Measurements from ENCODE around the gene SS18L1. TPM values are rescaled to one million over a fixed set of nuclear protein-coding genes. Genes with fewer than 3 reads are reported as not detected.

The SS18L1 gene
- total and polyA plus RNA-seq, 2 experiments from 2014 or later, result 6.5 to 32.6 TPM

GRCh38 chr20:62158541-62158940 lies 15.0 kb downstream of the SS18L1 start:
- H3K27me3 Mint-ChIP-seq (ENCODE audit: insufficient read depth, low read depth, poor library complexity), result peaks cover 3% of the 10 kb centered on the region
- Histone ChIP-seq H3K36me3 (ENCODE audit: insufficient read depth) (peaks cover 9% of the 10 kb centered on the region; the same call in 1 of the 2 replicates), H3K27ac (ENCODE audit: low read depth) (no peak overlapping the region), H3K79me2 (replicated peaks; ENCODE audit: insufficient read depth) (peaks cover 51% of the 10 kb centered on the region), H3F3A (replicated peaks; ENCODE audit: low read depth) (peaks cover 10% of the 10 kb centered on the region; the same call in 1 of the 2 replicates), H3K9me2 (ENCODE audit: insufficient read depth) (no peaks in the 10 kb centered on the region), H3K4me1 (ENCODE audit: insufficient read depth) (peaks cover 23% of the 10 kb centered on the region), H3K4me3 (no peak overlapping the region), H4K20me1 (replicated peaks; ENCODE audit: insufficient read depth) (peaks cover 27% of the 10 kb centered on the region), H3K27me3 (ENCODE audit: insufficient read depth) (no peaks in the 10 kb centered on the region), H3K4me2 (no peak overlapping the region), H2AFZ (no peak overlapping the region)
- ATAC-seq, result no peak
- H3K27ac Mint-ChIP-seq, result no peak overlapping the region
- H3K4me1 Mint-ChIP-seq, result peaks cover 28% of the 10 kb centered on the region
- H3K4me3 Mint-ChIP-seq, result no peak overlapping the region
- H3K9me3 Mint-ChIP-seq, result peaks cover 2% of the 10 kb centered on the region; the same call in 1 of the 3 replicates
- TF ChIP-seq ETS1 (IDR thresholded peaks at IDR 0.05) (no peak), JUNB (IDR thresholded peaks at IDR 0.05; ENCODE audit: unreplicated experiment) (no peak), STAT1 (IDR thresholded peaks at IDR 0.05; ENCODE audit: unreplicated experiment) (no peak), NANOG (IDR thresholded peaks at IDR 0.05; ENCODE audit: borderline replicate concordance) (no peak), ZNF331 (CRISPR knock-in tag; IDR thresholded peaks at IDR 0.05; ENCODE audit: low read depth) (no peak), EZH2phosphoT487 (IDR thresholded peaks at IDR 0.05; ENCODE audit: unreplicated experiment) (no peak), CREB1 (CRISPR knock-in tag; IDR thresholded peaks at IDR 0.05; ENCODE audit: low read depth) (no peak), ZNF114 (CRISPR knock-in tag; IDR thresholded peaks at IDR 0.05) (no peak), POLR2AphosphoS5 (IDR thresholded peaks at IDR 0.05; ENCODE audit: low read depth) (no peak), EZH2 (IDR thresholded peaks at IDR 0.05; ENCODE audit: low read depth, unreplicated experiment) (no peak)
- TF ChIP-seq, protein P1, sequence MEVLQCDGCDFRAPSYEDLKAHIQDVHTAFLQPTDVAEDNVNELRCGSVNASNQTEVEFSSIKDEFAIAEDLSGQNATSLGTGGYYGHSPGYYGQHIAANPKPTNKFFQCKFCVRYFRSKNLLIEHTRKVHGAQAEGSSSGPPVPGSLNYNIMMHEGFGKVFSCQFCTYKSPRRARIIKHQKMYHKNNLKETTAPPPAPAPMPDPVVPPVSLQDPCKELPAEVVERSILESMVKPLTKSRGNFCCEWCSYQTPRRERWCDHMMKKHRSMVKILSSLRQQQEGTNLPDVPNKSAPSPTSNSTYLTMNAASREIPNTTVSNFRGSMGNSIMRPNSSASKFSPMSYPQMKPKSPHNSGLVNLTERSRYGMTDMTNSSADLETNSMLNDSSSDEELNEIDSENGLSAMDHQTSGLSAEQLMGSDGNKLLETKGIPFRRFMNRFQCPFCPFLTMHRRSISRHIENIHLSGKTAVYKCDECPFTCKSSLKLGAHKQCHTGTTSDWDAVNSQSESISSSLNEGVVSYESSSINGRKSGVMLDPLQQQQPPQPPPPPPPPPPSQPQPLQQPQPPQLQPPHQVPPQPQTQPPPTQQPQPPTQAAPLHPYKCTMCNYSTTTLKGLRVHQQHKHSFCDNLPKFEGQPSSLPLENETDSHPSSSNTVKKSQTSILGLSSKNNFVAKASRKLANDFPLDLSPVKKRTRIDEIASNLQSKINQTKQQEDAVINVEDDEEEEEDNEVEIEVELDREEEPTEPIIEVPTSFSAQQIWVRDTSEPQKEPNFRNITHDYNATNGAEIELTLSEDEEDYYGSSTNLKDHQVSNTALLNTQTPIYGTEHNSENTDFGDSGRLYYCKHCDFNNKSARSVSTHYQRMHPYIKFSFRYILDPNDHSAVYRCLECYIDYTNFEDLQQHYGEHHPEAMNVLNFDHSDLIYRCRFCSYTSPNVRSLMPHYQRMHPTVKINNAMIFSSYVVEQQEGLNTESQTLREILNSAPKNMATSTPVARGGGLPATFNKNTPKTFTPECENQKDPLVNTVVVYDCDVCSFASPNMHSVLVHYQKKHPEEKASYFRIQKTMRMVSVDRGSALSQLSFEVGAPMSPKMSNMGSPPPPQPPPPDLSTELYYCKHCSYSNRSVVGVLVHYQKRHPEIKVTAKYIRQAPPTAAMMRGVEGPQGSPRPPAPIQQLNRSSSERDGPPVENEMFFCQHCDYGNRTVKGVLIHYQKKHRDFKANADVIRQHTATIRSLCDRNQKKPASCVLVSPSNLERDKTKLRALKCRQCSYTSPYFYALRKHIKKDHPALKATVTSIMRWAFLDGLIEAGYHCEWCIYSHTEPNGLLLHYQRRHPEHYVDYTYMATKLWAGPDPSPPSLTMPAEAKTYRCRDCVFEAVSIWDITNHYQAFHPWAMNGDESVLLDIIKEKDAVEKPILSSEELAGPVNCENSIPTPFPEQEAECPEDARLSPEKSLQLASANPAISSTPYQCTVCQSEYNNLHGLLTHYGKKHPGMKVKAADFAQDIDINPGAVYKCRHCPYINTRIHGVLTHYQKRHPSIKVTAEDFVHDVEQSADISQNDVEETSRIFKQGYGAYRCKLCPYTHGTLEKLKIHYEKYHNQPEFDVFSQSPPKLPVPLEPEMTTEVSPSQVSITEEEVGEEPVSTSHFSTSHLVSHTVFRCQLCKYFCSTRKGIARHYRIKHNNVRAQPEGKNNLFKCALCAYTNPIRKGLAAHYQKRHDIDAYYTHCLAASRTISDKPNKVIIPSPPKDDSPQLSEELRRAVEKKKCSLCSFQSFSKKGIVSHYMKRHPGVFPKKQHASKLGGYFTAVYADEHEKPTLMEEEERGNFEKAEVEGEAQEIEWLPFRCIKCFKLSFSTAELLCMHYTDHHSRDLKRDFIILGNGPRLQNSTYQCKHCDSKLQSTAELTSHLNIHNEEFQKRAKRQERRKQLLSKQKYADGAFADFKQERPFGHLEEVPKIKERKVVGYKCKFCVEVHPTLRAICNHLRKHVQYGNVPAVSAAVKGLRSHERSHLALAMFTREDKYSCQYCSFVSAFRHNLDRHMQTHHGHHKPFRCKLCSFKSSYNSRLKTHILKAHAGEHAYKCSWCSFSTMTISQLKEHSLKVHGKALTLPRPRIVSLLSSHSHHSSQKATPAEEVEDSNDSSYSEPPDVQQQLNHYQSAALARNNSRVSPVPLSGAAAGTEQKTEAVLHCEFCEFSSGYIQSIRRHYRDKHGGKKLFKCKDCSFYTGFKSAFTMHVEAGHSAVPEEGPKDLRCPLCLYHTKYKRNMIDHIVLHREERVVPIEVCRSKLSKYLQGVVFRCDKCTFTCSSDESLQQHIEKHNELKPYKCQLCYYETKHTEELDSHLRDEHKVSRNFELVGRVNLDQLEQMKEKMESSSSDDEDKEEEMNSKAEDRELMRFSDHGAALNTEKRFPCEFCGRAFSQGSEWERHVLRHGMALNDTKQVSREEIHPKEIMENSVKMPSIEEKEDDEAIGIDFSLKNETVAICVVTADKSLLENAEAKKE (CRISPR knock-in tag; IDR thresholded peaks at IDR 0.05), result no peak
- TF ChIP-seq, protein P2, sequence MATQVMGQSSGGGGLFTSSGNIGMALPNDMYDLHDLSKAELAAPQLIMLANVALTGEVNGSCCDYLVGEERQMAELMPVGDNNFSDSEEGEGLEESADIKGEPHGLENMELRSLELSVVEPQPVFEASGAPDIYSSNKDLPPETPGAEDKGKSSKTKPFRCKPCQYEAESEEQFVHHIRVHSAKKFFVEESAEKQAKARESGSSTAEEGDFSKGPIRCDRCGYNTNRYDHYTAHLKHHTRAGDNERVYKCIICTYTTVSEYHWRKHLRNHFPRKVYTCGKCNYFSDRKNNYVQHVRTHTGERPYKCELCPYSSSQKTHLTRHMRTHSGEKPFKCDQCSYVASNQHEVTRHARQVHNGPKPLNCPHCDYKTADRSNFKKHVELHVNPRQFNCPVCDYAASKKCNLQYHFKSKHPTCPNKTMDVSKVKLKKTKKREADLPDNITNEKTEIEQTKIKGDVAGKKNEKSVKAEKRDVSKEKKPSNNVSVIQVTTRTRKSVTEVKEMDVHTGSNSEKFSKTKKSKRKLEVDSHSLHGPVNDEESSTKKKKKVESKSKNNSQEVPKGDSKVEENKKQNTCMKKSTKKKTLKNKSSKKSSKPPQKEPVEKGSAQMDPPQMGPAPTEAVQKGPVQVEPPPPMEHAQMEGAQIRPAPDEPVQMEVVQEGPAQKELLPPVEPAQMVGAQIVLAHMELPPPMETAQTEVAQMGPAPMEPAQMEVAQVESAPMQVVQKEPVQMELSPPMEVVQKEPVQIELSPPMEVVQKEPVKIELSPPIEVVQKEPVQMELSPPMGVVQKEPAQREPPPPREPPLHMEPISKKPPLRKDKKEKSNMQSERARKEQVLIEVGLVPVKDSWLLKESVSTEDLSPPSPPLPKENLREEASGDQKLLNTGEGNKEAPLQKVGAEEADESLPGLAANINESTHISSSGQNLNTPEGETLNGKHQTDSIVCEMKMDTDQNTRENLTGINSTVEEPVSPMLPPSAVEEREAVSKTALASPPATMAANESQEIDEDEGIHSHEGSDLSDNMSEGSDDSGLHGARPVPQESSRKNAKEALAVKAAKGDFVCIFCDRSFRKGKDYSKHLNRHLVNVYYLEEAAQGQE (IDR thresholded peaks at IDR 0.05; ENCODE audit: unreplicated experiment), result no peak
- TF ChIP-seq, protein P3, sequence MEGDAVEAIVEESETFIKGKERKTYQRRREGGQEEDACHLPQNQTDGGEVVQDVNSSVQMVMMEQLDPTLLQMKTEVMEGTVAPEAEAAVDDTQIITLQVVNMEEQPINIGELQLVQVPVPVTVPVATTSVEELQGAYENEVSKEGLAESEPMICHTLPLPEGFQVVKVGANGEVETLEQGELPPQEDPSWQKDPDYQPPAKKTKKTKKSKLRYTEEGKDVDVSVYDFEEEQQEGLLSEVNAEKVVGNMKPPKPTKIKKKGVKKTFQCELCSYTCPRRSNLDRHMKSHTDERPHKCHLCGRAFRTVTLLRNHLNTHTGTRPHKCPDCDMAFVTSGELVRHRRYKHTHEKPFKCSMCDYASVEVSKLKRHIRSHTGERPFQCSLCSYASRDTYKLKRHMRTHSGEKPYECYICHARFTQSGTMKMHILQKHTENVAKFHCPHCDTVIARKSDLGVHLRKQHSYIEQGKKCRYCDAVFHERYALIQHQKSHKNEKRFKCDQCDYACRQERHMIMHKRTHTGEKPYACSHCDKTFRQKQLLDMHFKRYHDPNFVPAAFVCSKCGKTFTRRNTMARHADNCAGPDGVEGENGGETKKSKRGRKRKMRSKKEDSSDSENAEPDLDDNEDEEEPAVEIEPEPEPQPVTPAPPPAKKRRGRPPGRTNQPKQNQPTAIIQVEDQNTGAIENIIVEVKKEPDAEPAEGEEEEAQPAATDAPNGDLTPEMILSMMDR (conservative IDR thresholded peaks at IDR 0.05; ENCODE audit: low read depth in 2 of 2), result no peak
- no peak for DNase-seq (ENCODE audit: low spot score)
- peaks cover 41% of the 10 kb centered on the region for H3K36me3 Mint-ChIP-seq (ENCODE audit: low read depth)
